K562 (cell line): Measurements from ENCODE around the gene ATP5F1A. TPM values are rescaled to one million over a fixed set of nuclear protein-coding genes. Genes with fewer than 3 reads are reported as not detected.
A peak's percentile ranks its signal among the peaks of the same experiment; 100 is the strongest.

ENCODE experiments used
- ATF1 ChIP-seq, 2 experiments: fragments of 450-650 bp in 1 of 2; IDR thresholded peaks; 2 replicates each; pipeline ENCODE4 v1.6.1; 2016; ENCODE audit warnings: missing compliant biosample characterization in 1 of 2, missing genetic modification characterization in 1 of 2
- CBFA2T2 ChIP-seq: fragments of 450-650 bp; conservative IDR thresholded peaks from 2 replicates; pipeline ENCODE4 v1.6.1; 2017; ENCODE audit warnings: mild to moderate bottlenecking
- CHD1 ChIP-seq: fragments of 200-600 bp; sonication (generic); IDR thresholded peaks from one replicate; pipeline ENCODE4 v1.6.1; 2012; ENCODE audit warnings: mild to moderate bottlenecking, moderate library complexity, low read length, inconsistent platforms
- E2F3 ChIP-seq: fragments of 250-450 bp; sonication (Bioruptor Pico); IDR thresholded peaks from 2 replicates; pipeline ENCODE4 v1.4.0; 2020; ENCODE audit warnings: mild to moderate bottlenecking
- EP300 ChIP-seq: IDR thresholded peaks from 2 replicates; pipeline ENCODE4 v1.6.1; 2012; ENCODE audit warnings: low read length, improper control_type of control experiment
- GTF2F1 ChIP-seq: IDR thresholded peaks from 2 replicates; pipeline ENCODE4 v1.6.1; 2011; ENCODE audit warnings: low read depth, low read length, improper control_type of control experiment
- HCFC1 ChIP-seq: IDR thresholded peaks from 2 replicates; pipeline ENCODE4 v1.6.1; 2012; ENCODE audit warnings: low read depth, low read length, improper control_type of control experiment
- HDAC6 ChIP-seq: IDR thresholded peaks from 2 replicates; pipeline ENCODE4 v1.6.1; 2012; ENCODE audit warnings: low read depth, mild to moderate bottlenecking, control low read depth, inconsistent platforms, low read length, moderate library complexity
- HES1 ChIP-seq: fragments of 450-650 bp; IDR thresholded peaks from 2 replicates; pipeline ENCODE4 v1.6.1; 2016; ENCODE audit warnings: low read depth, mild to moderate bottlenecking, moderate library complexity
- HNRNPK ChIP-seq: fragments of 200-400 bp; formaldehyde crosslinking; IDR thresholded peaks from one replicate; pipeline ENCODE4 v1.6.1; 2018; ENCODE audit warnings: mild to moderate bottlenecking, low read depth, low read length; ENCODE audit not compliant: poor library complexity, severe bottlenecking
- HOMEZ ChIP-seq: fragments of 250-450 bp; sonication (Bioruptor Pico); IDR thresholded peaks from 2 replicates; pipeline ENCODE4 v1.4.0; 2020; ENCODE audit warnings: mild to moderate bottlenecking, moderate library complexity
- HOXB6 ChIP-seq: fragments of 250-450 bp; sonication (Bioruptor Pico); IDR thresholded peaks from 2 replicates; pipeline ENCODE4 v1.5.1; 2022; ENCODE audit warnings: mild to moderate bottlenecking, borderline replicate concordance
- KAT7 ChIP-seq: sonication (generic); formaldehyde crosslinking; IDR thresholded peaks from 2 replicates; pipeline ENCODE4 v1.8.0; 2022; ENCODE audit warnings: missing genetic modification reagents, mild to moderate bottlenecking, borderline replicate concordance
- NFXL1 ChIP-seq: fragments of 450-650 bp; formaldehyde crosslinking; IDR thresholded peaks from 2 replicates; pipeline ENCODE4 v1.4.0; 2021; ENCODE audit warnings: mild to moderate bottlenecking
- NONO ChIP-seq, 2 experiments: fragments of 200-400 bp in 1 of 2; fragments of 450-650 bp in 1 of 2; formaldehyde crosslinking in 1 of 2; IDR thresholded peaks; 2 replicates each; pipeline ENCODE4 v1.6.1; 2017; ENCODE audit warnings: low read depth in 2 of 2, mild to moderate bottlenecking in 2 of 2, moderate library complexity in 2 of 2, low read length in 1 of 2
- POLR2G ChIP-seq: fragments of 200-400 bp; formaldehyde crosslinking; IDR thresholded peaks from 2 replicates; pipeline ENCODE4 v1.6.1; 2017; ENCODE audit warnings: low read depth, mild to moderate bottlenecking, antibody characterized with exemption, low read length, moderate library complexity
- POLR3A ChIP-seq: IDR thresholded peaks from 2 replicates; pipeline ENCODE4 v1.6.1; 2011; ENCODE audit warnings: borderline replicate concordance, mild to moderate bottlenecking, moderate library complexity; ENCODE audit not compliant: insufficient read length, insufficient read depth; ENCODE audit errors: extremely low read depth
- RBM25 ChIP-seq: fragments of 200-400 bp; formaldehyde crosslinking; IDR thresholded peaks from 2 replicates; pipeline ENCODE4 v1.6.1; 2018; ENCODE audit warnings: low read length, low read depth, moderate library complexity; ENCODE audit not compliant: severe bottlenecking
- SAFB ChIP-seq: fragments of 200-400 bp; formaldehyde crosslinking; IDR thresholded peaks from 2 replicates; pipeline ENCODE4 v1.6.1; 2017; ENCODE audit warnings: low read depth, low read length, borderline replicate concordance
- SUPT5H ChIP-seq: fragments of 450-650 bp; IDR thresholded peaks from 2 replicates; pipeline ENCODE4 v1.6.1; 2016
- TCFL5 ChIP-seq: fragments of 250-450 bp; sonication (Bioruptor Pico); conservative IDR thresholded peaks from 2 replicates; pipeline ENCODE4 v1.6.1; 2021; ENCODE audit warnings: mild to moderate bottlenecking, moderate library complexity, matching md5 sums
- ZC3H4 ChIP-seq: sonication (generic); formaldehyde crosslinking; IDR thresholded peaks from 2 replicates; pipeline ENCODE4 v1.9.0; 2021; ENCODE audit warnings: missing genetic modification reagents, borderline replicate concordance
- ZFX ChIP-seq: sonication (generic); formaldehyde crosslinking; IDR thresholded peaks from 2 replicates; pipeline ENCODE4 v1.8.0; 2022; ENCODE audit warnings: mild to moderate bottlenecking, missing genetic modification reagents, moderate library complexity
- ZNF212 ChIP-seq: fragments of 450-650 bp; formaldehyde crosslinking; IDR thresholded peaks from 2 replicates; pipeline ENCODE4 v1.4.0; 2020; ENCODE audit warnings: mild to moderate bottlenecking
- ZNF280A ChIP-seq: fragments of 450-650 bp; IDR thresholded peaks from 2 replicates; pipeline ENCODE4 v1.6.1; 2018; ENCODE audit warnings: mild to moderate bottlenecking, low read depth; ENCODE audit not compliant: partially characterized antibody
- ZNF586 ChIP-seq: fragments of 450-650 bp; formaldehyde crosslinking; conservative IDR thresholded peaks from 2 replicates; pipeline ENCODE4 v1.4.0; 2020; ENCODE audit warnings: mild to moderate bottlenecking, moderate library complexity
- polyA plus RNA-seq, 8 experiments: library from polyadenylated mRNA; depleted of rRNA in 4 of 8; stranded (reverse) in 5 of 8; unstranded in 3 of 8; fragments of >200 nt; fragmentation: Nextera tagmentation in 2 of 8; fragmentation: Illumina TruSeq in 1 of 8; extraction: Ambion mirVana in 2 of 8; extraction: Trizol in 1 of 8; gene quantifications; 2 replicates each; pipeline versions ENCODE4 v1.2.1 to v1.2.3, GENCODE V29; 2011 to 2014; ENCODE audit warnings: inconsistent platforms in 1 of 8, missing spikeins in 1 of 8
- total RNA-seq, 7 experiments: library from RNA; depleted of rRNA in 6 of 7; stranded (reverse); fragments of >200 nt in 6 of 7; fragmentation: Illumina TruSeq in 2 of 7; extraction: Trizol in 2 of 7; gene quantifications; 2 replicates each; pipeline versions ENCODE4 v1.2.1 to v1.2.3, GENCODE V29; 2011 to 2021; ENCODE audit warnings: low replicate concordance in 1 of 7

The ATP5F1A gene
- total and polyA plus RNA-seq, 9 of the 15 experiments (the other 6 are each of a cell fraction or from before 2014, with no cell fraction given), result 377 to 762 (median 490) TPM

GRCh38 chr18:46071653-46072375, 26.3 kb downstream of the ATP5F1A start, which contains the start of gene PSTPIP2 (continued):
- TF ChIP-seq NFXL1 (CRISPR knock-in tag) (no peak), NONO (IDR thresholded peaks at IDR 0.05; ENCODE audit: low read depth in 2 of 2, low read length in 1 of 2) (peak in 1 of 2 experiments; percentile 55; a peak in 1 of 4 replicates), HOMEZ (no peak), CHD1 (no peak), SUPT5H (peak; percentile 52; the same call in 1 of the 2 replicates), E2F3 (CRISPR knock-in tag) (no peak), SAFB (0 out of 2 replicates have a peak, but pooled peaks have one; percentile 48), CBFA2T2 (no peak), ZC3H4 (CRISPR knock-in tag) (0 out of 2 replicates have a peak, but pooled peaks have one; percentile 25), POLR2G (peak; percentile 91), EP300 (peak; percentile 19; the same call in 1 of the 2 replicates), ZNF280A (no peak), HNRNPK (no peak), HES1 (no peak), TCFL5 (CRISPR knock-in tag) (no peak), POLR3A (no peak), HOXB6 (CRISPR knock-in tag) (no peak), ZFX (CRISPR knock-in tag) (peak; percentile 82), ZNF586 (CRISPR knock-in tag) (no peak), RBM25 (peak; percentile 67), GTF2F1 (no peak), HCFC1 (no peak), HDAC6 (no peak), KAT7 (peak; percentile 67; the same call in 1 of the 2 replicates), ATF1 (CRISPR knock-in tag; IDR thresholded peaks at IDR 0.05) (no peak), ATF1 (tag; IDR thresholded peaks at IDR 0.05) (peak; percentile 51), ZNF212 (CRISPR knock-in tag) (no peak)
